Mucosa of rectum (tissue), 2 donors: Measurements from ENCODE around the gene BPIFA1.

Experiments
- H3K27ac ChIP-seq, 2 donors: one replicate each; pipeline ENCODE4 v1.7.0; 2013; ENCODE audit warnings: inconsistent platforms in 2 of 2, low read depth in 2 of 2, low read length in 2 of 2
- H3K27me3 ChIP-seq, 2 donors: one replicate each; pipeline ENCODE4 v1.7.0; 2013; ENCODE audit warnings: low read length in 2 of 2; ENCODE audit not compliant: control insufficient read depth in 2 of 2, insufficient read depth in 2 of 2
- H3K36me3 ChIP-seq, 2 donors: one replicate each; pipeline ENCODE4 v1.7.0; 2013; ENCODE audit warnings: low read length in 2 of 2; ENCODE audit not compliant: control insufficient read depth in 2 of 2, insufficient read depth in 2 of 2
- H3K4me1 ChIP-seq, 2 donors: one replicate each; pipeline ENCODE4 v1.7.0; 2013; ENCODE audit warnings: low read length in 2 of 2, mild to moderate bottlenecking in 1 of 2; ENCODE audit not compliant: control insufficient read depth in 2 of 2, insufficient read depth in 2 of 2
- H3K4me3 ChIP-seq, 2 donors: one replicate each; pipeline ENCODE4 v1.7.0; 2013; ENCODE audit warnings: low read length in 2 of 2
- H3K9ac ChIP-seq, 2 donors: one replicate each; pipeline ENCODE4 v1.7.0; 2013; ENCODE audit warnings: low read length in 2 of 2, low read depth in 1 of 2, mild to moderate bottlenecking in 1 of 2
- H3K9me3 ChIP-seq, 2 donors: one replicate each; pipeline ENCODE4 v1.7.0; 2013; ENCODE audit warnings: low read length in 2 of 2; ENCODE audit not compliant: control insufficient read depth in 2 of 2
- donor health status: healthy.
- donor health status: Normal muscosa, but diverticular disease.

Gene BPIFA1

GRCh38 chr20:33211817-33212424 is 23.9 kb upstream of the BPIFA1 start:
- Histone ChIP-seq H3K9ac (no peak overlapping the region), H3K36me3 (no peaks in the 10 kb centered on the region), H3K4me3 (no peak overlapping the region), H3K4me1 (no peaks in the 10 kb centered on the region), H3K27ac (no peak overlapping the region), H3K9me3 (no peaks in the 10 kb centered on the region), H3K27me3 (peaks cover 3 to 4% of the 10 kb centered on the region in 2 donors)

DNA sequence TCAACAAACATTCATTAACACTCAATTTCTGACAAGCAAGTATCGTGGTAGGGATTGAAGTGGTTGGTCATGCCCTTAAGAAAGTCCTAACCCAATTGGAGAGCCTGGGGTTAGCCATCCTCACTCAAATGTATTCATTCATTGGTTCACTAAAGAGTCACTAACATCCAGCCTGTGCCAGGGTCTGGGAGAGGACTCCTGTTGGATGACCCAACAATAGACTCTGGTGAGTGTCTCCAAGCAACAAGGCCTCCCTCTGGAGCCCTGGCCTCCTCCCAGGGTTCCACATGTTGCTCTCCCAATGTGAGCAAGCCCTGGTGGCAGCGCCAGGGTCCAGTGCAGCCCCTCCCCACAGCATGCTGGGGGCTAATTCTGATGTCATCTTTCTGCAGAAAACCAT is 18.7 kb upstream of the BPIFA1 start, which contains the start of gene BPIFA3:
Gene BPIFA3 (plus strand): TSS at position 301 of the 400 bp plus-strand sequence. CDS start 185 bp downstream, outside the sequence.
- H3K4me3 ChIP-seq, result no peak within 1 kb of the TSS

DNA sequence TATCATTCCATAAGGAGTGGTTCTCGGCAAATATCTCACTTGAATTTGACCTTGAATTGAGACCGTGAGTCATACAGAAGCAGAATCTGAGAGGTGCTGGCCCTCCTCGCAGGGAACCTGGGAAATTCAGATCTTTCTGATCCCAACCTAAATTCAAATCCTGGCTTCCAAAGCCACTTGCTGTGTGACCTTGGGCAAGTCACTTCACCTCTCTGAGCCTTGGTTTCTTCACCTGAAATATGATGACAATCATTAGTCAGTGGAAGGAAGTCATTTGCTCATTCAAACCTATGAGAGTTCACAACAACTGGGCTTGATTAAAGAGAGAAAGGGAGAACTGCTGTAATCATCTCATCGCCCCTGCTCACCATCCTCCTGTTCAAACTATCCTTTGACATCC is 11.4 kb upstream of the BPIFA1 start:
- no peak overlapping the region for H3K27ac ChIP-seq
- no peak overlapping the region for H3K4me3 ChIP-seq
- H3K4me1 ChIP-seq, result no peaks in the 10 kb centered on the region
- no peaks in the 10 kb centered on the region for H3K9me3 ChIP-seq
- H3K36me3 ChIP-seq, result no peaks in the 10 kb centered on the region
- H3K9ac ChIP-seq, result no peak overlapping the region
- no peaks in the 10 kb centered on the region for H3K27me3 ChIP-seq

More for the DNA sequence above, 18.7 kb upstream of the BPIFA1 start, which contains the start of gene BPIFA3:
- Histone ChIP-seq H3K9me3 (no peaks in the 10 kb centered on the region), H3K27ac (no peak within 1 kb of the TSS), H3K9ac (no peak within 1 kb of the TSS), H3K36me3 (no peaks in the 10 kb centered on the region), H3K27me3 (peaks cover 0 to 3% of the 10 kb centered on the region in 2 donors), H3K4me1 (no peaks in the 10 kb centered on the region)

DNA sequence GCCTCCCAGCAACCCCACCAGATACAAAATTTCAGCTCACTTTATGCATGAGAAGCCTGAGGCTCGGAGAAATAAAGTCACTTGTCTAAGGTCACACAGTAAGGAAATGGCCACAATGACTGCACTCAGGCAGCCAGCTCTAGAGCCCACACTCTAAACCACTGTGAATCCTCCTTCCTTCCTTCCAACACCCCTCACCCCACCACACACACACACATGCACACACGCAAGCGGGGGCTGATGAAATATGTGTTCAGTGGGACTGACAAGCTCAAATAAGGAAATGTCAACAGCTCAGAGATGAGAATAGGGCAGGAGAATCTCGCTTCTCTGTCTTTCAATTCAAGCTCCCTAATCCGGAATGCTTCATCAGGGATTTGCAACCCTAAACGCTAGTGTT is 6.0 kb upstream of the BPIFA1 start:
- H3K4me1 ChIP-seq, result no peaks in the 10 kb centered on the region
- H3K36me3 ChIP-seq, result no peaks in the 10 kb centered on the region
- H3K4me3 ChIP-seq, result no peak overlapping the region
- no peak overlapping the region for H3K9ac ChIP-seq
- H3K27ac ChIP-seq, result no peak overlapping the region
- H3K27me3 ChIP-seq, result peaks cover 0 to 3% of the 10 kb centered on the region in 2 donors
- H3K9me3 ChIP-seq, result no peaks in the 10 kb centered on the region

DNA sequence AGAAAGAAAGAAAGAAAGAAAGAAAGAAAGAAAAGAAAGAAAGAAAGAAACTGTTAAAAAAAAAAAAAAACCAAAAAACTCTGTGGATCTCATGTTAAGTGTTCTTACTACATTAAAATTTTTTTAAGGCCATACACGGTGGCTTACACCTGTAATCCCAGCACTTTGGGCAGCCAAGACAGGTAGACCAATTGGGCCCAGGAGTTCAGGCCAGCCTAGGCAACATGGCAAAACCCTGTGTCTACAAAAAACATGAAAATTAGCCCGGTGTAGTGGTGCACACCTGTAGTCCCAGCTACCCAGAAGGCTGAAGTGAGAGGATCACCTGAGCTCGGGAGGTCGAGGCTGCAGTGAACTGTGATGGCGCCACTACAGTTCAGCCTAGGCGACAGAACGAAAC is 4.6 kb upstream of the BPIFA1 start:
- Histone ChIP-seq H3K36me3 (no peaks in the 10 kb centered on the region), H3K4me3 (no peak overlapping the region), H3K9ac (no peak overlapping the region), H3K9me3 (no peaks in the 10 kb centered on the region), H3K4me1 (no peaks in the 10 kb centered on the region), H3K27ac (no peak overlapping the region), H3K27me3 (peaks cover 2 to 3% of the 10 kb centered on the region in 2 donors)

DNA sequence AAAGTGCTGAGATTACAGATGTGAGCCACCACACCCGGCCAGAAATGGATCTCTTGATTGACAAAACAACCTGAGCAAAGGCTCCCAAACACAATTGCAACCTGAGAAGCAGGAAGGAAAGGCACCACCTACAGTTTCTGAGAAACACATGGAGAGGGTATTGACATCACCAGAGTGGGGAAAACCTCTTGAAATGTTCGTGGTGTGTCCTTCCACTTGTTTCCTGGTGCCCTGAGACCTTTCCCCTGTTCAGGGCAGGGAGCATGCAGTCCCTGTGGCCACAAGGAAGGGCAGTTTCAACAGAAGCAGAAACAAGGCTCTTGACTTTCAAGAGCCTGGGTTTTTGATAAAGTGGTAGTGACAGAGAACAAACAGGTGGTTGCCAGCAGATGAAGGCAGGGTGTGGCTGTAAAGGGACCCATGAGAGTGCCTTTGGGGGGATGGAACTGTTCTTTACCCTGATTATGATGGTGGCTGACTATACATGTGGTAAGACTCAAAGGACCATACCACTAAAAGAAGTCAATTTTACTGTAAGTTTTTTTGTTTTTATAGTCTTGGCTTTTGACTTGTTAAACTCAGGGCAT is 3.2 kb upstream of the BPIFA1 start:
- H3K4me1 ChIP-seq, result no peaks in the 10 kb centered on the region
- no peaks in the 10 kb centered on the region for H3K9me3 ChIP-seq
- no peak overlapping the region for H3K4me3 ChIP-seq
- no peak overlapping the region for H3K27ac ChIP-seq
- H3K36me3 ChIP-seq, result no peaks in the 10 kb centered on the region
- H3K27me3 ChIP-seq, result peaks cover 2 to 3% of the 10 kb centered on the region in 2 donors
- no peak overlapping the region for H3K9ac ChIP-seq

DNA sequence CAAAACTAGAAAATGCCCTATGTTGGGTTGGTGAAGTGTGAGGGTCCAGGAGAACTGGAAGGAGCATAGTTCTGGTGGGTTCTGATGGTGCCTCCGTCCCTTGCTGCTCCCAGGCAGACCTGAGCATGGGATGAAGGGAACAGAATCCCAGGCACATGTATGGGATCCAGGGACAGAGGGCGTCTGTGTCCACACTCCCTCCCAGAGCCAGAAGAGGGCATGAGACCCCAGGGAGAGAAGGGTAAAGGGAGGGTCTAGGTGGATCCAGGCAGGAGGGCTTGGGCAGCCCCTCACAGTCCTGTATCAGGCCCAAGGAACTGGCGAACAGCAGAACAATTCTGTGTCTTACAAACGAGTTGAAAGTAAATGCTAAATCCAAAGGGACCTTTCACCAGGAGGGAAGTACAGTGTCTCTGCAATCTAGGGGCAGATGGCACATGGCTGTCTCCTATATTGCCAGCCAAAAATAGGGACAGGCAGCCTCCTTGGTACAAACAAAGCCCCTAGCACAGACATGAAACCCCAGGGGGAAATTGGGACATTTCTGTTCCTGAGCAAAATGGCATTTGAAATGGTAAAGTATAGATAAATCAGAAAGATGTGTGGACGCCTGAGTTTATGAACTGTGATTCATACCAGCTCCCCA is 2.5 kb upstream of the BPIFA1 start:
- Histone ChIP-seq H3K36me3 (no peaks in the 10 kb centered on the region), H3K4me1 (no peaks in the 10 kb centered on the region), H3K4me3 (no peak overlapping the region), H3K27me3 (peaks cover 2 to 3% of the 10 kb centered on the region in 2 donors), H3K27ac (no peak overlapping the region), H3K9me3 (no peaks in the 10 kb centered on the region), H3K9ac (no peak overlapping the region)

- no peaks in the 10 kb centered on the region for H3K36me3 ChIP-seq
- H3K9me3 ChIP-seq, result no peaks in the 10 kb centered on the region
- no peak overlapping the region for H3K9ac ChIP-seq
- H3K4me3 ChIP-seq, result no peak overlapping the region
- H3K27ac ChIP-seq, result no peak overlapping the region
- peaks cover 2 to 3% of the 10 kb centered on the region in 2 donors for H3K27me3 ChIP-seq
- H3K4me1 ChIP-seq, result no peaks in the 10 kb centered on the region
Measured at GRCh38 chr20:33234050-33234449, 1.7 kb upstream of the BPIFA1 start.

DNA sequence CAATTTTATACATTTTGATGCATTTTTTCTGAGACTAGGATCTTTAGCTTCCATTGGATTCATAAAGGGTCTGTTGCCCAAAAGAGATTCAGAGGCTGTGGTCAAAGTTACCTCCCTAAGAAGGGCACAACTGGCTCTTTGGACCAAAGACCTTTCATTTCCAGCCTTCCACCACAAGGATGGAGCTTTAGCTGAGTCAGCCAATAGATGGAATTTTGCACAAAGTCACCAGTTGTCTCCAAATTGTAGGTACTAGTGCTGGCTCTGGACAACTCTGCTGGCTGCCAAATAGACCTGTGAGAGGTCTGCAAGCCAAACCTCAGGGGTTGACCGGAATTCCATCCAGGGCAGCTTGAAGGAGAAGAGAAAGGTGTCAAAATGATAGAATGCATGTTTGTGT is 555 bp downstream of the BPIFA1 start:
- Histone ChIP-seq H3K36me3 (no peaks in the 10 kb centered on the region), H3K4me1 (no peaks in the 10 kb centered on the region), H3K9ac (no peak overlapping the region), H3K27me3 (peaks cover 0 to 2% of the 10 kb centered on the region in 2 donors), H3K9me3 (no peaks in the 10 kb centered on the region), H3K27ac (no peak overlapping the region), H3K4me3 (no peak overlapping the region)

DNA sequence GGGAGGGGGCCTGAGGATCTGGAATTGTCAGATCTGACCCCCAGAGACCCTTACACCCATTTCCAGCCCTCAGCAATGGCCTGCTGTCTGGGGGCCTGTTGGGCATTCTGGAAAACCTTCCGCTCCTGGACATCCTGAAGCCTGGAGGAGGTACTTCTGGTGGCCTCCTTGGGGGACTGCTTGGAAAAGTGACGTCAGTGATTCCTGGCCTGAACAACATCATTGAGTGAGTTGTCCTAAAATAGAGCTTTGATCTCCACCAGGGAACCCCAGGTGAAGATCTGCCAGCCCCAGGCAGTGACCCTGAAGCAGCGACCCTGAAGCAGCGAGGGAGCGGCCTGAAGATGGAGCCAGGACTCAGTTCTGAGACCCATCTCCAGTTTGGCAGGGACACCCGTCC is 2.2 kb downstream of the BPIFA1 start:
- Histone ChIP-seq H3K27ac (no peak overlapping the region), H3K36me3 (no peaks in the 10 kb centered on the region), H3K4me1 (no peaks in the 10 kb centered on the region), H3K9me3 (no peaks in the 10 kb centered on the region), H3K27me3 (peaks cover 0 to 2% of the 10 kb centered on the region in 2 donors), H3K9ac (no peak overlapping the region), H3K4me3 (no peak overlapping the region)
